ENCODE measurements around the gene OR8B12.

Gene OR8B12

GRCh38 chr11:124578761-124579160, 35.3 kb upstream of the OR8B12 start:
- TF ChIP-seq CSDC2 (CRISPR knock-in tag; IDR thresholded peaks at IDR 0.05) (no peak), ZNF70 (CRISPR knock-in tag; IDR thresholded peaks at IDR 0.05) (no peak), TCF4 (CRISPR knock-in tag; IDR thresholded peaks at IDR 0.05; ENCODE audit: borderline replicate concordance) (no peak), ZC3H10 (CRISPR knock-in tag; IDR thresholded peaks at IDR 0.05) (no peak), ISL1 (CRISPR knock-in tag; IDR thresholded peaks at IDR 0.05) (no peak), BACH2 (CRISPR knock-in tag; IDR thresholded peaks at IDR 0.05; ENCODE audit: borderline replicate concordance) (no peak), CREB5 (CRISPR knock-in tag; IDR thresholded peaks at IDR 0.05; ENCODE audit: low read depth) (no peak), ZNF8 (CRISPR knock-in tag; IDR thresholded peaks at IDR 0.05) (no peak), ZFP3 (CRISPR knock-in tag; IDR thresholded peaks at IDR 0.05) (no peak), ESRRG (CRISPR knock-in tag; IDR thresholded peaks at IDR 0.05) (no peak), ARNTL (CRISPR knock-in tag; IDR thresholded peaks at IDR 0.05; ENCODE audit: borderline replicate concordance, low read depth) (no peak), RARB (CRISPR knock-in tag; IDR thresholded peaks at IDR 0.05) (no peak)
- TF ChIP-seq, protein P1, sequence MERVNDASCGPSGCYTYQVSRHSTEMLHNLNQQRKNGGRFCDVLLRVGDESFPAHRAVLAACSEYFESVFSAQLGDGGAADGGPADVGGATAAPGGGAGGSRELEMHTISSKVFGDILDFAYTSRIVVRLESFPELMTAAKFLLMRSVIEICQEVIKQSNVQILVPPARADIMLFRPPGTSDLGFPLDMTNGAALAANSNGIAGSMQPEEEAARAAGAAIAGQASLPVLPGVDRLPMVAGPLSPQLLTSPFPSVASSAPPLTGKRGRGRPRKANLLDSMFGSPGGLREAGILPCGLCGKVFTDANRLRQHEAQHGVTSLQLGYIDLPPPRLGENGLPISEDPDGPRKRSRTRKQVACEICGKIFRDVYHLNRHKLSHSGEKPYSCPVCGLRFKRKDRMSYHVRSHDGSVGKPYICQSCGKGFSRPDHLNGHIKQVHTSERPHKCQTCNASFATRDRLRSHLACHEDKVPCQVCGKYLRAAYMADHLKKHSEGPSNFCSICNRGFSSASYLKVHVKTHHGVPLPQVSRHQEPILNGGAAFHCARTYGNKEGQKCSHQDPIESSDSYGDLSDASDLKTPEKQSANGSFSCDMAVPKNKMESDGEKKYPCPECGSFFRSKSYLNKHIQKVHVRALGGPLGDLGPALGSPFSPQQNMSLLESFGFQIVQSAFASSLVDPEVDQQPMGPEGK (CRISPR knock-in tag; IDR thresholded peaks at IDR 0.05; ENCODE audit: borderline replicate concordance): no peak
- TF ChIP-seq, protein P2, sequence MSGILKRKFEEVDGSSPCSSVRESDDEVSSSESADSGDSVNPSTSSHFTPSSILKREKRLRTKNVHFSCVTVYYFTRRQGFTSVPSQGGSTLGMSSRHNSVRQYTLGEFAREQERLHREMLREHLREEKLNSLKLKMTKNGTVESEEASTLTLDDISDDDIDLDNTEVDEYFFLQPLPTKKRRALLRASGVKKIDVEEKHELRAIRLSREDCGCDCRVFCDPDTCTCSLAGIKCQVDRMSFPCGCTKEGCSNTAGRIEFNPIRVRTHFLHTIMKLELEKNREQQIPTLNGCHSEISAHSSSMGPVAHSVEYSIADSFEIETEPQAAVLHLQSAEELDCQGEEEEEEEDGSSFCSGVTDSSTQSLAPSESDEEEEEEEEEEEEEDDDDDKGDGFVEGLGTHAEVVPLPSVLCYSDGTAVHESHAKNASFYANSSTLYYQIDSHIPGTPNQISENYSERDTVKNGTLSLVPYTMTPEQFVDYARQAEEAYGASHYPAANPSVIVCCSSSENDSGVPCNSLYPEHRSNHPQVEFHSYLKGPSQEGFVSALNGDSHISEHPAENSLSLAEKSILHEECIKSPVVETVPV (CRISPR knock-in tag; IDR thresholded peaks at IDR 0.05): no peak
- TF ChIP-seq, protein P3, sequence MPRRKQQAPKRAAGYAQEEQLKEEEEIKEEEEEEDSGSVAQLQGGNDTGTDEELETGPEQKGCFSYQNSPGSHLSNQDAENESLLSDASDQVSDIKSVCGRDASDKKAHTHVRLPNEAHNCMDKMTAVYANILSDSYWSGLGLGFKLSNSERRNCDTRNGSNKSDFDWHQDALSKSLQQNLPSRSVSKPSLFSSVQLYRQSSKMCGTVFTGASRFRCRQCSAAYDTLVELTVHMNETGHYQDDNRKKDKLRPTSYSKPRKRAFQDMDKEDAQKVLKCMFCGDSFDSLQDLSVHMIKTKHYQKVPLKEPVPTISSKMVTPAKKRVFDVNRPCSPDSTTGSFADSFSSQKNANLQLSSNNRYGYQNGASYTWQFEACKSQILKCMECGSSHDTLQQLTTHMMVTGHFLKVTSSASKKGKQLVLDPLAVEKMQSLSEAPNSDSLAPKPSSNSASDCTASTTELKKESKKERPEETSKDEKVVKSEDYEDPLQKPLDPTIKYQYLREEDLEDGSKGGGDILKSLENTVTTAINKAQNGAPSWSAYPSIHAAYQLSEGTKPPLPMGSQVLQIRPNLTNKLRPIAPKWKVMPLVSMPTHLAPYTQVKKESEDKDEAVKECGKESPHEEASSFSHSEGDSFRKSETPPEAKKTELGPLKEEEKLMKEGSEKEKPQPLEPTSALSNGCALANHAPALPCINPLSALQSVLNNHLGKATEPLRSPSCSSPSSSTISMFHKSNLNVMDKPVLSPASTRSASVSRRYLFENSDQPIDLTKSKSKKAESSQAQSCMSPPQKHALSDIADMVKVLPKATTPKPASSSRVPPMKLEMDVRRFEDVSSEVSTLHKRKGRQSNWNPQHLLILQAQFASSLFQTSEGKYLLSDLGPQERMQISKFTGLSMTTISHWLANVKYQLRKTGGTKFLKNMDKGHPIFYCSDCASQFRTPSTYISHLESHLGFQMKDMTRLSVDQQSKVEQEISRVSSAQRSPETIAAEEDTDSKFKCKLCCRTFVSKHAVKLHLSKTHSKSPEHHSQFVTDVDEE (CRISPR knock-in tag; IDR thresholded peaks at IDR 0.05): no peak
- ATAC-seq: no peak

DNA sequence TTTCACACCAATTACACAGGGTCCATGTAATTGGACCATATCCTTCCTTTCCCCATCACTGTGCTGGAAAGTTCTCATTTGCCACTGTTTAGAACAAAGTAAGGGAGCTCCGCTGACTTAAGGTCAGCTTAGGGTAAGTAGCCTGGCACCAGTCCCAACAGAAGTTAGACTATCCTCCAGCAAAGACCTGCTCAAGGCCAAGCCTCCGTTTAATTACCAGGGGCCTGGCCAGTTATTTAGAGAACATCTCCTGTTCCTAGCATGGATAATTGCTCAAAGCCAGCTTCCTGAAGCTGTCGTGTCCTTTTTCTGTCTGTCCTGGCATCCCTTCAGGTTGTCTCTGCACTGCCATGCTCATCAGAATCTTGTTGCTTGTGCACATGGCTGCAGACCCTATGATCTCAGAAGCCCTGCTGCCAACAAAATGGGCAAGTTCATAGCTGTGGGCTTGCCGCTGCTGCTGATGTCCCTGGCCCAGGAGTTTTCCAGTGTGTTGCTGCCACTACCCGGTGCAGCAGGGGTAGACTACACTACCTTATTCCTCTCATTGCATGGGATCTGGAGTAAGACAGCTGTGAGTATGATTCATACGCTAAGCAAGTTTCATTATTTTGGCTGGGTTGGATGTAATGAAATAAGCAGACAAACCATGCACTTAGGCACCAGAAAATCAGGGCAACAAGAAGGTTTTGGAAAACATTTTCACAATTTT, 34.4 kb upstream of the OR8B12 start:
- TF ChIP-seq, protein P2 (CRISPR knock-in tag; IDR thresholded peaks at IDR 0.05): no peak
- TF ChIP-seq ESRRG (CRISPR knock-in tag; IDR thresholded peaks at IDR 0.05) (no peak), BACH2 (CRISPR knock-in tag; IDR thresholded peaks at IDR 0.05; ENCODE audit: borderline replicate concordance) (no peak)
- no peak for ATAC-seq

DNA sequence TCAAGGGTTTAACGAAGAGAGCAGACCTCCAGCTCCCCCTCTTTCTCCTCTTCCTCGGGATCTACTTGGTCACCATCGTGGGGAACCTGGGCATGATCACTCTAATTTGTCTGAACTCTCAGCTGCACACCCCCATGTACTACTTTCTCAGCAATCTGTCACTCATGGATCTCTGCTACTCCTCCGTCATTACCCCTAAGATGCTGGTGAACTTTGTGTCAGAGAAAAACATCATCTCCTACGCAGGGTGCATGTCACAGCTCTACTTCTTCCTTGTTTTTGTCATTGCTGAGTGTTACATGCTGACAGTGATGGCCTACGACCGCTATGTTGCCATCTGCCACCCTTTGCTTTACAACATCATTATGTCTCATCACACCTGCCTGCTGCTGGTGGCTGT, 26.7 kb upstream of the OR8B12 start:
- TF ChIP-seq TOX (CRISPR knock-in tag; IDR thresholded peaks at IDR 0.05; ENCODE audit: borderline replicate concordance): no peak
- TF ChIP-seq ISL1 (CRISPR knock-in tag; IDR thresholded peaks at IDR 0.05): no peak
- no peak for TF ChIP-seq ZNF565 (CRISPR knock-in tag; conservative IDR thresholded peaks at IDR 0.05; ENCODE audit: low read depth)
- TF ChIP-seq ZC3H10 (CRISPR knock-in tag; IDR thresholded peaks at IDR 0.05): no peak
- TF ChIP-seq ZFP30 (CRISPR knock-in tag; IDR thresholded peaks at IDR 0.05): no peak
- TF ChIP-seq PPARA (CRISPR knock-in tag; IDR thresholded peaks at IDR 0.05; ENCODE audit: borderline replicate concordance): no peak
- no peak for TF ChIP-seq POU6F1 (CRISPR knock-in tag; IDR thresholded peaks at IDR 0.05; ENCODE audit: borderline replicate concordance, low read depth)
- TF ChIP-seq OSR1 (CRISPR knock-in tag; IDR thresholded peaks at IDR 0.05): no peak
- no peak for ATAC-seq

All from SK-N-SH treated with all-trans-retinoic acid at 6 μM for 48 hours (cell line).